HepG2 (cell line): ENCODE data around the gene EEA1.

Experiments
- EP300 ChIP-seq, 3 experiments: sonication (generic) in 1 of 3; formaldehyde crosslinking in 1 of 3; IDR thresholded peaks; 2 replicates each; pipeline versions ENCODE4 v1.5.1 to v1.6.1; 2011 to 2020; ENCODE audit warnings: low read depth in 2 of 3, low read length in 2 of 3, borderline replicate concordance in 1 of 3, improper control_type of control experiment in 1 of 3, mild to moderate bottlenecking in 1 of 3, missing genetic modification reagents in 1 of 3, moderate library complexity in 1 of 3
- HDAC2 ChIP-seq: sonication (generic); formaldehyde crosslinking; IDR thresholded peaks from 2 replicates; pipeline ENCODE4 v1.4.0; 2020; ENCODE audit warnings: missing genetic modification reagents
- MBD4 ChIP-seq: IDR thresholded peaks from 2 replicates; pipeline ENCODE4 v1.6.1; 2012; ENCODE audit warnings: low read length, inconsistent platforms, borderline replicate concordance
- POLR2A ChIP-seq, 2 experiments: IDR thresholded peaks; 2 replicates each; pipeline ENCODE4 v1.6.1; 2011; ENCODE audit warnings: low read depth in 2 of 2, low read length in 2 of 2, mild to moderate bottlenecking in 1 of 2, moderate library complexity in 1 of 2; ENCODE audit not compliant: insufficient read depth in 1 of 2
- RAD51 ChIP-seq: fragments of 450-650 bp; IDR thresholded peaks from 2 replicates; pipeline ENCODE4 v1.6.1; 2016; ENCODE audit warnings: borderline replicate concordance
- SIN3A ChIP-seq: IDR thresholded peaks from 2 replicates; pipeline ENCODE4 v1.6.1; 2011; ENCODE audit warnings: low read depth, mild to moderate bottlenecking, control low read depth, low read length, borderline replicate concordance
- TAF1 ChIP-seq: sonication (generic); formaldehyde crosslinking; IDR thresholded peaks from 2 replicates; pipeline ENCODE4 v1.4.0; 2020; ENCODE audit warnings: missing genetic modification reagents
- TCF7 ChIP-seq: sonication (generic); IDR thresholded peaks from 2 replicates; pipeline ENCODE4 v1.6.1; 2016; ENCODE audit warnings: antibody characterized with exemption, low read depth
- YY1 ChIP-seq: IDR thresholded peaks from 2 replicates; pipeline ENCODE4 v1.6.1; 2011; ENCODE audit warnings: low read length, low read depth, moderate library complexity, mild to moderate bottlenecking; ENCODE audit not compliant: insufficient read depth, insufficient replicate concordance
- ZNF564 ChIP-seq: sonication (generic); formaldehyde crosslinking; IDR thresholded peaks from 2 replicates; pipeline ENCODE4 v1.8.1; 2023; ENCODE audit warnings: mild to moderate bottlenecking, missing genetic modification reagents
- ZNF816 ChIP-seq: sonication (generic); formaldehyde crosslinking; IDR thresholded peaks from 2 replicates; pipeline ENCODE4 v1.8.0; 2022; ENCODE audit warnings: missing genetic modification reagents, mild to moderate bottlenecking, borderline replicate concordance
- ZNF841 ChIP-seq: sonication (generic); formaldehyde crosslinking; IDR thresholded peaks from 2 replicates; pipeline ENCODE4 v1.8.1; 2023; ENCODE audit warnings: missing genetic modification reagents, borderline replicate concordance
- TF ChIP-seq, protein P1 (sequence below): sonication (generic); formaldehyde crosslinking; IDR thresholded peaks from 2 replicates; pipeline ENCODE4 v1.5.0; 2020; ENCODE audit warnings: mild to moderate bottlenecking, missing genetic modification reagents, moderate library complexity

DNA sequence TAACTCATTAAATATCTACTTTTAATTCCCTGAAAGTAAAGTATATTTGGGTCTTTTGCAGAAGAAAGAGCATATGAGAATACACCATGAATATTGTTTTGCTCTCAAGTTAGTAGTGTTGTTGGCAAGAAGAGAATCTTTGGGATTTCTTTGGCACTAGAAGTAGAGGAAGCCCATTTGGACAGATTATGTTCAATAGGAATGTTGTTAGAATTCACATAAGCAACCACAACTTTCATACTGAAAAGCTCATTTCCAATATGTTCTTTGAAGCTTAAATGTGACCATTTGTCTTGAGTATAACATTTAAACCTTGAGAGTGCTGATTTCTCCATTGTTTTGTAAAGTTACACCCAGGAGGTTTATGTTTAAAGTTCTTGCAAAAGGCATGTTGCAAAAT is 188.7 kb downstream of the EEA1 start:
- TF ChIP-seq ZNF564 (CRISPR knock-in tag) (no peak), TCF7 (no peak), EP300 (IDR thresholded peaks at IDR 0.05; ENCODE audit: low read depth in 2 of 2, low read length in 2 of 2) (no peak), EP300 (CRISPR knock-in tag; IDR thresholded peaks at IDR 0.05; ENCODE audit: borderline replicate concordance) (no peak), RAD51 (no peak), YY1 (no peak), SIN3A (no peak), ZNF841 (CRISPR knock-in tag) (no peak), TAF1 (CRISPR knock-in tag) (no peak), POLR2A (IDR thresholded peaks at IDR 0.05; ENCODE audit: insufficient read depth in 1 of 2, low read depth in 2 of 2, low read length in 2 of 2) (no peak), ZNF816 (no peak), MBD4 (no peak), HDAC2 (no peak)
- TF ChIP-seq, protein P1, sequence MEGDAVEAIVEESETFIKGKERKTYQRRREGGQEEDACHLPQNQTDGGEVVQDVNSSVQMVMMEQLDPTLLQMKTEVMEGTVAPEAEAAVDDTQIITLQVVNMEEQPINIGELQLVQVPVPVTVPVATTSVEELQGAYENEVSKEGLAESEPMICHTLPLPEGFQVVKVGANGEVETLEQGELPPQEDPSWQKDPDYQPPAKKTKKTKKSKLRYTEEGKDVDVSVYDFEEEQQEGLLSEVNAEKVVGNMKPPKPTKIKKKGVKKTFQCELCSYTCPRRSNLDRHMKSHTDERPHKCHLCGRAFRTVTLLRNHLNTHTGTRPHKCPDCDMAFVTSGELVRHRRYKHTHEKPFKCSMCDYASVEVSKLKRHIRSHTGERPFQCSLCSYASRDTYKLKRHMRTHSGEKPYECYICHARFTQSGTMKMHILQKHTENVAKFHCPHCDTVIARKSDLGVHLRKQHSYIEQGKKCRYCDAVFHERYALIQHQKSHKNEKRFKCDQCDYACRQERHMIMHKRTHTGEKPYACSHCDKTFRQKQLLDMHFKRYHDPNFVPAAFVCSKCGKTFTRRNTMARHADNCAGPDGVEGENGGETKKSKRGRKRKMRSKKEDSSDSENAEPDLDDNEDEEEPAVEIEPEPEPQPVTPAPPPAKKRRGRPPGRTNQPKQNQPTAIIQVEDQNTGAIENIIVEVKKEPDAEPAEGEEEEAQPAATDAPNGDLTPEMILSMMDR (CRISPR knock-in tag) = no peak
